ENCODE results near the gene AFF3.

Gene AFF3

DNA sequence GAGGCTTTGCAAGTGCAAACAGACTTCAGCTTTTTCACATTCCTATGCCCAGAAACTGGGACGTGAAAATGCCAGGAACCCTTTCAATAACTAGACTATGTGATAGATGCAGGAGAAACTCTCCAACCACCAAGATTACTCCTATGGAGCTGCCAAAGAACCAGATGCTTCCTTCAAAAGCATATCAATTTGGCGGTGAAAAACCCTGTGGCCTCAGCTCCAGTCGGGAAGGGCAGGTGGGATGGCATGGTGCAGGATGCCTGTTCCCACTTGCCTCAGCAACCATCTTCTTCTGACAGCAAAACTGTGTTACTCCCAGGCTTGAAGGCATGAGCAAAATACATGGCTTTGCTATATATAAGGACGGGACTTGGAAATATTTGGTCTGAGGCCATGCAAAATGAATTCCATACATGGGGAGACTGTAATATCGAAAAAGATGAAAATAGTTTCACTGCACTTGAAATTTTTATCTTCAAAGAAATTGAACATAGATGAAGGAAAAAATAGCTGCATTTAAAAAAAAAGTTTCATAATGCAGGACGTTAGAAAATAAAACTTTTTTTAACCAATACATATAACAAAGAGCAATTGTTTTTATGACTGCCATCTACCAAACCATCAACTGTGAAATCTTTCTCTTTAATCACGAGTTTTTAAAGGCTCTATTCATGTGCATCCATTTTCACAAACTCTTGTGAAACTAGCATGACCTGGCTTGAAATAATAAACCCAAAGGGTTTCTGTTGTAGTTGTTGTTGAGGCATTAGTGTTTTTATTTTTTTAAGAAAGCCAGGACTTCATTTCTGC lies 99.1 kb downstream of the AFF3 start:
- peak; percentile 48 for FAIRE-seq
- no peak for DNase-seq (ENCODE audit: low spot score)

DNA sequence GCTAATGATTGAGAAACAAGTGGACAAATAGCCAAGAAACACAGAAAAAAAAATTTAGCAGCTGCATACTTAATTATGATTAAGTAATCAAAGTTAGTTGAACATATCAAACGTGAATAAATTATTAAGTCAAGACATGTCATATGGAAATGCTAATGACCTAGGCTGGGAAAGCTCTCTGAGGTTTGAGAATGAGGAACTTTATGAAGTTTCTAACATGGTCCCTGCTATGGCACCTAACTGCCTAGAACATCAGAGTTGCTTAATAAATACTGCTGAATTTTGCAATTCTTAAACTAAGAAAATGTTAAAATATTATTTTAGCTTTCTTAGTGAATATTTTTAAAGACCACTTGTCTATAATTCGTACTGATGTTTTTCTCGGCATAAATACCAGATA lies 99.8 kb downstream of the AFF3 start:
- DNase-seq (ENCODE audit: low spot score), result no peak
- no peak for FAIRE-seq

DNA sequence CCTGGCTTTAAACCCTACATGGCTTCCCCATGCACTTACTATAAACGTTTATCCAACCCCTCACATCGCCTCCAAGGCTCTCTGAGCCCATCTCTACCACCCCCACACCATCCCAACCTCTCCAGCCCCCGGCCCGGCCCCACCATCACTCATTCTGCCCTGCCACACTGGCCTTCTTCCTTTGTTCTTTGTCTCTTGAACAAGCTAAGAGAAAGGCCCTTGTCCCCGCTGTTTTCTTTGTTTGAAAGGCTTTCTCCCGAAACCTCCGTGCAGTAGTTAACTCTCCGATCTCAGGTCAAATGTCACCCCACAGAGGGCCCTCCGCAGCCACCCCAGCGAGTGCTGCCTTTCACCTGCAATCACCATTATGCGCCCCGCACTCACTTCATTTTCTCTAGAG lies 100.4 kb downstream of the AFF3 start:
- no peak for DNase-seq (ENCODE audit: low spot score)
- FAIRE-seq, result no peak

DNA sequence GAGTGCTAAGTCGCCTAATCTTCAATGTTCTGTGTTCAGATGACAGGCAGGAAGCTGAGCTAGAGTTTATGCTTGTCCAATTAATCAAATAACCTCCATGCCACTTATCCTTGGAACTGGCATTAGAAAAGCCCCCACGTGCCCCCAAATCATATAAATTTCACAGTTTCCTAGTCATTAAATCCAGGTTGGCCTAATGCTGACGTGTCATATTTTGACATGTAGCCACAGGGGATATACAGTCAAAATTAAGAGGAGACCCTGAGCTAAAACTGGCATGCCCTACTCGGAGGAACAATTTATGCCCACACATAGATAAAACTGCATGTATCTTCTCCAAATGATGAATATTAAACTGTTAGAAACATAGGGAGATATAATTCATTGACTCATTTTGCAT lies 101.0 kb downstream of the AFF3 start:
- no peak for FAIRE-seq
- no peak for DNase-seq (ENCODE audit: low spot score)

DNA sequence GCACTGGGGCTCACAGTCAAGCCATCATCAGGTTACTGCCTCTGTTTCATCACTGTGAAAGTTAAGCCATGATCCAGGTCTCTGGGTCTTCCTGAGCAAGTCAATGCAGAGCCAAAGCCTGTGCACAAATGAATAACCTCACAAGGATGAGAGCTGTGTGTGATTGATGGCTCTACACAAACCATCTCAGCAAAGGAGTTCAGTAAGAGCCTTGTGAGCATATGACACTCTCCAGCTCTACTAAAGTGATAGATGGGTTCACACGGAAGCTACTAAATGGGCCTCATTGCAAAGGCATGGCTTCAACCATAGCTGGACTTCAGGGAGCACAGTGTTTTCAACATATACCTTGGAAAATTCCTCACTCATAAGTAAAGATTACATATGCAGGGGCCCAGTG lies 101.5 kb downstream of the AFF3 start:
- FAIRE-seq (no peak), DNase-seq (ENCODE audit: low spot score) (no peak)

DNA sequence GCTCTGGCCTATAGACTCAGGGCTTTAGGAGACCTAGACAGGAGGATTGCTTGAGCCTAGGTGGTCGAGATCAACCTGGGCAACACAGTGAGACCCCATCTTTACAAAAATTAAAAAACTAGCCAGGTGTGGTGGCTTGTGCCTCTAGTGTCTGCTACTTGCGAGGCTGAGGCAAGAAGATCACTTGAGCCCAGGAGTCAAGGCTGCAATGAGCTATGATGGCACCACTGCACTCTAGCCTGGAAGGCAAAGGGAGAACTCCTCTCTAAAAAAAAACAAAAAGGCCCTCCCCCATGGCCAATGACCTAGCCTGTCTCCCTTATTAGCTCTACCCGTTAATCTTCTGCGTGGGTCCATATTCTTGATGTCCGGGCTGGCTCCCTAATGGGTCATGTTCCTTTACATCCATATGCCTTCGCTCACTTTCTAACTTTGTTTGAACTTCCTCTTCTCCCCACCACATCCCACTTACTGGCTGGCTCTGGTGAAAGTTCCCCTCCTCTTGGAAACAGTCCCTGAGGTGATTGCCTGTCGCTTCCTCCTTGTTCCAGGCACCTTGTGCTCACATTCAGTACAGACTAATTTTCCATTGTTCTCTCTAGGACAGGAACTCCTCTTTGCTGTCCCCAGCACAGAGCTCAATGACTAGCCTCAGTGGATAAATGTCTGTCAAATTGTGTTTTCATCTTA lies 103.0 kb downstream of the AFF3 start:
- DNase-seq (ENCODE audit: low spot score), result no peak

DNA sequence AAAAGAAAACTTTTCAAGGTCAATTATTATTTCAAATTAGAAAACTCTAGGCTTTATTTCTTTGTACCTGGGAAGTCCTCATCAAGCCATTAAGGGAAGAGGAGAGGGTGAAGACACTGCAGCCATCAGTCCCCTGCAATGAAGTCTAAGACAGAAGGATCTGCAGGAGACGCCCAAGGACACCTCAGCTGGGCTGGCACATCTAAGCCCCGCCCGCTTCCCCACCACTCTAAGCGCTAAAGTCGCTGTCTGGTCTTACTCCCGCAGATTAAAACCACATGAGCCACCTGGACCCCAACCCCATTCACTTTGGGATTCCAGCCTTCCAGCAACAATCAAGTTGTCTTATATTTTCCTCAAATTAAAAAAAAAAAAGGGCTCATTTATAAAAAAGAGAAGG lies 104.4 kb downstream of the AFF3 start:
- FAIRE-seq (no peak), DNase-seq (ENCODE audit: low spot score) (no peak)

More for the DNA sequence above, 103.0 kb downstream of the AFF3 start:
- FAIRE-seq, result no peak

DNA sequence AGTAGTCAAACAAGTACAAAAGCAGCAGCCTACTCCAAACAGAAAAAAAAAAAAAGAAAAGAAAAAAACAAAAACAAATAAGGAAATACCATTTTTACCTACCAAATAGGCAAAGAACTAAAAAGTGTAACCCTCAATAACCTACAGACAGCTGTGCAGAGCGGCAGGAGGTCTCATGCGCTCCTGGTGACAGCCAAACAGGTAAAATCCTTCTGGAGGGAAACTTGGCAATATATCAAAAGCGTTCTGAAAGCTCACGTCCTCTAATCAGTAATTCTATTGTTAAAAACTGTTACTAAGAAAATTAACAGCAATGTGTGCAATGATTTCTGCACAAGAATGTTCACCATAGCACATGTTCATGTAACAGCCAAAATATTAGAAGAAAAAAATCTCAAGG lies 105.6 kb downstream of the AFF3 start:
- DNase-seq (ENCODE audit: low spot score) (no peak), FAIRE-seq (no peak)

DNA sequence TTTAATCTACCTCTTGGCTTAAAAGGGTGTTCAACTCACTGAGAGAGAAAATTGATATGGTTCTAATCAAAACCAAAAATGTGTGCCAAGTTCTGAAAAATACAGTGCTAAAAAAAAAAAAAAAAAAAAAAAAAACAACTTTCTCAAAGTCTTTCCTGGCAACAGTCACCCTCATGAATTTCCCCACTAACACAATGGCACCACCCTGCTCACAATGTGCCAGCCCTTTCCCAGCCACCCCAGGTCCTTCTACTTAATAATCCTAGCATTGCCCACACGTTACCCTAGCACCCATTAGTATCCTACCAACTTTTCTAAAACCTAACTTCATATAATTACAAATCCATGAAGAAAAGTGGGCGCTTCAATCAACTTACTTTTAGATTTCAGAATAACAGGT lies 106.4 kb downstream of the AFF3 start:
- no peak for DNase-seq (ENCODE audit: low spot score)
- no peak for FAIRE-seq

DNA sequence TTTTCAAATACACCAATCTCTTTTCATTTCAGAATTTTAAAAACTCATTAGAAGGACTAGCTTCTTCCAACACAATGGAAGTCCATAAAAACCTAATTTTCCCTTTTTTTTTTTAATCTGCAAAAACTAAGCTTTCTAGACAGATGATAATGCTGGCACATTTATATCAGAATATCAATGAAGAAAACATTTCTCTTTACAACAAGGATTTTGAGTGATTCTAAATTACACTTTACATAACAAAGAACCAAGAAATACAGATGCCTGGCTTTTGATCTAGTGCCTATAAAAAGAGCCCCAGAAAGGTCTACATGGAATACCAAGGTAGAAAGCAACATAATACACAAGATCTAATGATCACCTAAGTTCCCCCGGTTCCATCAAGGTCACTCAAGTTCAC lies 108.0 kb downstream of the AFF3 start:
- FAIRE-seq, result no peak
- no peak for DNase-seq (ENCODE audit: low spot score)

DNA sequence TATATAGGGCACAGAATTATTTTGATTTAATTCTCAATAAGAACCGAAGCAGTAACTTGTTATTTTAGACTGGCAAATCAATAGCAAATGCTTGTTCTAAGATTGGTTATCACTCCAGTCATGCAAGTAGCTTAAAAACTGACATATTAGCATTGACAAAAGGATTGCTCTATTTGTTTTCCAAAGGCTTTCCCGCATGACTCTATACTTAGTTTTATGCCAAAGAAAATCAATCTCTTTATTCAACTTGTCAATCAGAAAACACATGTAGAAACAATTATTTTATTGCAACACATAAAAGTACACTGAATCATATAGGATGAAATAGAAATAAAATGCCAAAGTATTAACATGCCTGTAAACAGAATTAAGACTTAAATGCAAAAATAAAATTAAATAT lies 108.4 kb downstream of the AFF3 start:
- no peak for FAIRE-seq
- DNase-seq (ENCODE audit: low spot score), result no peak

DNA sequence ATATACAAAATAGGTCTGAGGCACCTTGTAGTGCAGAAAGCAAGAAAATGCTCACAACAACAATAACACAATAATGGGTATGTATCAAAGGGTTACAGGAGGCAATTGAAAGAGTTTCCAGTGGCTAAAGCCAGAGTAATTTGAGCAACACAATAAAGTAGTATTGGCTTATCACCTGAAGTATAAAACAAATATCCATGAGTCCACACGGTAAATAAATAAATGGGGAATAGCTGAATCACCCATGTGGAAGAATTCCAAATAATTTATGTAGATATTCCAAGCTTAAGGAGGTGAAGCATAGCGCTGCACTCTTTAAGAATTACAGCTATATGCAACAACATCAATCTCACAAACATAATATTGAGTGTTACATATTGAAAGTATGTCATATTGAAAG lies 110.8 kb downstream of the AFF3 start:
- FAIRE-seq, result peak; percentile 44
- no peak for DNase-seq (ENCODE audit: low spot score)

DNA sequence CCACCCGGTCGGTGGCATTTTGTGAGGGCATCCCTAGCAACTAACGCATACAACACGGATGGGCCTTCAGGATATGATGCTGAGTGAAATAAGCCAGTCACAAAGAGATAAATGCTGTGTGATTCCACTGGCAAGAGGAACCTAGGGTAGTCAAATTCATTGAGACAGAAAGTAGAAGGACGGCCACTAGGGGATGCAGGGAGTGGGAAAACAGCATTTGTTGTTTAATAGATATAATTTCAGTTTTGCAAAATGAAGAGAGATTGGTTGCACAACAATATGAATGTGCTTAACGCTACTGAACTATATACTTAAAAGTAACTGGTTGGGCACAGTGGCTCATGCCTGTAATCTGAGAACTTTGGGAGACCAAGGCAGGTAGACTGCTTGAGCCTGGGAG lies 112.9 kb downstream of the AFF3 start:
- FAIRE-seq (peak; percentile 69), DNase-seq (ENCODE audit: low spot score) (no peak)

DNA sequence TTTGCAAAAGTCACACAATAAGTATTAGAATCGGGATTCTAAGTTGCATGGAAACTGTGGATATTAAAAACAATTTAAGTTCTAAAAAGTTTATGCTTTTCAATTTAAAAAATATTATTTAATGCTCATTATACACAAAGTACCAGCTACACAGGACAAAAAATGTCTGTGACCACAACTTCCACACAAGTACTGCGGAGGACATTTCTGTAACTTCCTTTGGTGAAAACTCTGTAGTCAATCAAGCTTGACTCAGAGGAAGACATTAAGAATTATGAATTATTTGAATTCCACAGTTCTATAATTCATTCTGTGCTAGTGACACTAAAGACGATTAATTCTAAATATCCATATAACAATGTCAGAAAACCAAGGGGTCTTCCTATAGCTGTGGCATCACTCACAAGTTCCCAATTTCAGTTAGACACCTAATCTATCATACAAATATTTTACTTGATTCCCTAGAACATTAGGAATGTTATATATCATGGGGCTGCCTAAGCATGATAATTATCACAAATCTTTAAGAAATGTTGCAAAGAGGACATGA lies 120.5 kb downstream of the AFF3 start:
- DNase-seq (ENCODE audit: low spot score), result no peak
- FAIRE-seq, result no peak

DNA sequence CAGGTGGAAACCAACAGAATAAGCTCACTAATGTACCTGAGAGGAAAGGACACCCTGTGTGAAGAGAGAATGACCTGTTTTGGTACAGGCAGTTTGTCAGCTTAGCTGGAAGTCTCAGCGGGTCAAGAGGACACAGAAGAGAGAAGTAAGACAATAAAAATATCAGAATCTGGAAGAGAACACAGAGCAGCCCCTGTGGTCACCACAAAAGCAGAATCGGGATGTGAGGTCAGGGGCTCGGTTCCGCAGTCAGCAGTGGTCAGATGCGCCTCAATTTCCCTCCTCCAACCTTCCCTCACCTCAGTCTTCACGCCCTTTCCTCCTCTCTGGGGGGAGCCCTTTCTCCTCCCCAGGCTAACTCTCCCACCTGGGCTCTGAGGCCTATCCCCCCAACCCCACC lies 122.9 kb downstream of the AFF3 start:
- FAIRE-seq (no peak), DNase-seq (ENCODE audit: low spot score) (no peak)

DNA sequence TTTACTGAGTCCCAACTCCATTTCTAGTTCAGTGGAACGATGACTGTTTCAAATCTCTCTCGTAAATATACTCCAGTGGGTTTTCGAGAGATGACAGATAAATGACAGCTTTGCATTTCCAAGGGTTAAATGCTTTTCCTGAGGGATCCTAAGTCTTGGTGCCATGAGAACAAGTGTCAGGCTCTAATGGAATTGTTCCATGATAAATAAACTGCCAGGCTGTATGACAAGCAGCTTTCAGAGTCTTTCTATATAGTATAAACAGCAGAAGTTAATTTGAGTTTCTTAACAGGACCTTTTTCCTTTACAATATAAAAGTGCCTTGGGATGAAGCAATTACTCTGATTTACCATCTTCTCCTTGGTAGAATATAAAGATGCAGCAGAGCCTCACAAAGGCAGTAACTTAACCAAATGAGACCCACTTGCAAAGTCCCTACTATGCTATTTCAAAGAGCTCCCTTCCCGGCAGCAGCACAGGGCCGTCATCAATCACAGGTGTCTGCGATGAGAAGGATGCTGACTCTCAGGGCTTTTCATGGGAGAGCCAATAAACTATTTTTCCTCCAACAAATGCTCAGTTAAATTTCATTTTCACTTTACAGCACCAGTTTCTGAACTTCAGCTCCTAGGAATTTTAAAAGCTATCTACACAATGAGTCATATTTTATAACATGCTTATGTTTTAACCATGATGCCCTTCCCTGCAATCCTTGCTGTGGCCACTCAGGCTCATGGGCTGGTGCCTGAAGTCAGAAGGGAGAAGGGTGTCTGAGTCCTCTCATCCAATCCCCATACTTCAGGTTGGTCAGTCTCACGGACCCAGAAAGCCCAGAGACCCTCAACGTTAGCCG lies 123.8 kb downstream of the AFF3 start:
- FAIRE-seq (no peak), DNase-seq (ENCODE audit: low spot score) (peak; percentile 55)

DNA sequence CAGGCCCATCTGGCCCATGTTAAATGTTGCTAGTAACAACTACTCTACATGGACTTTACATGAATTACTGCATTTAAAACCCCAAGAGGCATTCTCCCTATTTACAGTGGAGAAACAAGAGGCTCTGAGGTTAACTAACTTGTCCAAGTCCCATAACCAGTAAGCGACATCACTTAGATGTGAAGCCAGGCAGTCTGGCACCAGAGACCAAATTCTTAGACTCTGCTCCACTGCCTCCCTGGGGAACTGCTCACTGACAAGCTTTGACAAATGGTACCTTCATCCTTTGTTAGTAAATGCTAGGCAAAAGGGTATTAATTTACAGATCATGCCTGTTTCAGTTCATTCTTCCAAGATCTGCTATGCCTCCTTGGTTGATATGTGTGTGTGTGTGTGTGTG lies 124.8 kb downstream of the AFF3 start:
- FAIRE-seq (no peak), DNase-seq (ENCODE audit: low spot score) (no peak)

DNA sequence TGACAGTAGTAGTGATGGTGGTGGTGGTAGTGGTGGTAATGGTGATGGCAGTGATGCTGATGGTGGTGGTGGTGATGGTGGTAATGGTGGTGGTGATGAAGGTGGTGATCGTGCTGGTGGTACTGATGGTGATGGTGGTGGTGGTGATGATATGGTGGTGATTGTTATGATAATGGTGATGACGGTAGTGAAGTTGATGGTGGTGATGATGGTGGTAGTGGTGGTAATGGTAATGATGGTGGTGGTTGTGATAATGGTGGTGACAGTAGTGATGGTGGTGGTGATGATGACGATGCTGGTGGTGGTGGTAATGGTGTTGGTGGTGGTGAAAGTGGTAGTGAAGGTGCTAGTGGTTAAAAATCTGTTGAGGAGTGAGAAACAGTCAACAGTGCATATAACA lies 125.6 kb downstream of the AFF3 start:
- DNase-seq (ENCODE audit: low spot score), result no peak
- no peak for FAIRE-seq

DNA sequence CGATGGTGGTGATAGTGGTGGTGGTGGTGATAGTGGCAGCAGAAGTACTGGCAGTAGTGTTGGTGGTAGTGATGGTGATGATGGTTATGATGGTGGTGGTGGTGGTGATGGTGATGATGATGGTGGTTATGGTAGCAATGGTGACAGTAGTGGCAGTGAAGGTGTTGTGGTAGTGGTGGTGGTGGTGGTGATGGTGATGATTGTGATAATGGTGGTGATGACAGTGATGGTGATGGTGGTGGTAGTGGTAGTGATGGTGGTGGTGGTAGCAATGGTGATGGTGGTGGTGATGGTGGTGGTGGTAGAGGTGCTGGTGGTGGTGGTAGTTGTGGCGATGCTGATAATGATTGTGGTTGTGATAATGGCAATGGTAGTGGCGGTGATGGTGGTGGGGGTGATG lies 126.5 kb downstream of the AFF3 start:
- peak; percentile 100 for FAIRE-seq
- DNase-seq (ENCODE audit: low spot score), result no peak

DNA sequence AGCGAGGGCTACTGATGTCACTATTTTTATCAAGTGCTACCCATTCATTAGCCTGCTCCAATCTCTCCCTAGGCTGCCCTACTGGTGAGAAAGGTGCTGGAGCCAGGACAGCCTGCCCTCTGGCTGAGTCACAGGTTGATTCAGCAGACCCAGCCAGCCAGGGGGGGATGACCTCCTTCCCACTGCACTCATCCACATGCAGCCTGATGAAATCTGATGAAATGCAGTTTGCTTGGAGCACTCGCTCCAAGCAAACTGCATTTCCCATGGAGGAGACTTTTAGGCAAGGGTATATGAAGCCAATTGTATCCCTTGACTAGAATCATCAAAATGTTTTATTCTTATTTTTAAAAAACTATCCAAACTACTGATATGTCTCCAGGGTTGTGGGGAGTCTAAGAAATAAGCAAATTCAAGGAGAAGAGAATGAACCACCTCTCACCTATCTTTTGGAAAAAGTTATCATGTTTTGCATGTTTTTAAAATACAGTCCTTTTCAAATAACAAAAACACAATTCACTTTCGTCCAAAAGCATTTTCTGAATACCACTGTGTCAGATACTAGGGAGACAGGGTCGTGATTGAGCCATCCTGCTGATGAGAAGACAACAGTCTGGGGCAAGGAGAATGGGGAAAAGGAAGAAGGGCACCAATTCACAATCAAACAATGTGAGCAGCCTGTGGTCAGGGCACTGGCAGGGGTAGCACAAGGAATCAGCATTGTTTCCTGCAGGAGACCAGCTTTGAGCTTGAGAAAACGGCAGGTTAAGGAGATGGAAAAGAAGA lies 128.3 kb downstream of the AFF3 start:
- peak; percentile 87 for DNase-seq (ENCODE audit: low spot score)
- FAIRE-seq, result peak; percentile 83

DNA sequence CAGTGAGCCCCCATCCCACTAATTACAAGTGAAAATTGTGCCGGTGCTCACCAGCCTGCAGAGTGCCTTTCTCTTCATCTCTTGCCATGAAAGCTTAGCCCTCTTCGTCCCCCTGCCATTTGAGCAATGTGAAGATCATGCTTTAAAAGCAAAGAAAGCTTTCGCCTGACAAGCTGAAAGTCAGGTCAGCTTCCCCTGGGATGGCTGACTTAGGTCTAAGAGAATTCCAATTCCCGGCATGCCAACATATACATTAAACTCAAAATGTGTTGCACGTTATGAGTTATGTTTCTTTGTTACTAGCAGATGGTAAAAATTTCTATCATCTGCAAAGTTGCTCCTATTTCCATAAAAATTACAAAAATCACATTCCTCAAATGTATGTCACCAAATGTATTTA lies 129.8 kb downstream of the AFF3 start:
- FAIRE-seq (no peak), DNase-seq (ENCODE audit: low spot score) (no peak)
